B cell (primary cell): Measurements from ENCODE around the gene C1orf226. TPM values are rescaled to one million over a fixed set of nuclear protein-coding genes. Genes with fewer than 3 reads are reported as not detected.
"Not testable (repeated sequence)": the region's sequence is repeated elsewhere in the genome, so short reads cannot be mapped to it uniquely, and the experiment has no call there.

Experiments
- ATAC-seq: fragments of 200-7000 bp; cut with Tn5 transposase; one replicate; pipeline ENCODE4 v1.10.0; 2021; ENCODE audit warnings: low read depth, mild to moderate bottlenecking, moderate number of reproducible peaks, moderate library complexity
- CTCF ChIA-PET: fragments of 350-600 bp; sonication (Branson Sonifier 250); formaldehyde crosslinking; loops from one replicate; lab custom pipeline; 2021; ENCODE audit warnings: antibody characterized with exemption, inconsistent platforms; lab: Charles Lee
- POLR2A ChIA-PET: fragments of 350-600 bp; sonication (Branson Sonifier 250); formaldehyde crosslinking; loops from one replicate; lab custom pipeline; 2021; ENCODE audit warnings: antibody characterized with exemption; lab: Charles Lee
- DNase-seq: peaks from one replicate; pipeline ENCODE4 v3.0.0; 2013
- H2AFZ ChIP-seq: 2 replicates; pipeline ENCODE4 v1.6.1; 2012; ENCODE audit warnings: mild to moderate bottlenecking, low read depth, low read length; ENCODE audit not compliant: insufficient read depth, poor library complexity, severe bottlenecking
- H3K27ac ChIP-seq, 2 donors: 1 replicate in 1 of 2; 2 replicates in 1 of 2; pipeline ENCODE4 v1.5.1; 2012 to 2013; ENCODE audit warnings: low read length in 2 of 2, mild to moderate bottlenecking in 2 of 2, moderate library complexity in 1 of 2
- H3K27me3 ChIP-seq, 4 experiments: fragments of 200-600 bp in 1 of 4; sonication (generic) in 1 of 4; replicated peaks in 1 of 4; 1 replicate in 2 of 4; 2 replicates in 2 of 4; pipeline versions ENCODE4 v1.6.1 to v1.7.0; 2013 to 2016; ENCODE audit warnings: low read length in 3 of 4, mild to moderate bottlenecking in 2 of 4, mixed read lengths in 1 of 4, moderate library complexity in 1 of 4; ENCODE audit not compliant: insufficient read depth in 4 of 4, control insufficient read depth in 3 of 4; ENCODE audit errors: control extremely low read depth in 1 of 4
- H3K36me3 ChIP-seq, 2 experiments: replicated peaks in 1 of 2; 1 replicate in 1 of 2; 2 replicates in 1 of 2; pipeline versions ENCODE4 v1.6.1 to v1.7.1; 2013; ENCODE audit warnings: low read length in 1 of 2; ENCODE audit not compliant: insufficient read depth in 2 of 2, control insufficient read depth in 1 of 2; ENCODE audit errors: control extremely low read depth in 1 of 2, extremely low read depth in 1 of 2
- H3K4me1 ChIP-seq, 2 donors: fragments of 200-600 bp in 1 of 2; sonication (generic) in 1 of 2; 1 replicate in 1 of 2; 2 replicates in 1 of 2; pipeline versions ENCODE4 v1.5.1 to v1.6.1; 2013 to 2017; ENCODE audit warnings: low read length in 2 of 2; ENCODE audit not compliant: control insufficient read depth in 2 of 2, insufficient read depth in 2 of 2
- H3K4me2 ChIP-seq: replicated peaks from 2 replicates; pipeline ENCODE3; 2012; ENCODE audit warnings: mild to moderate bottlenecking, low read depth, low read length; ENCODE audit not compliant: poor library complexity, severe bottlenecking
- H3K4me3 ChIP-seq, 5 experiments: fragments of 200-600 bp in 1 of 5; sonication (generic) in 1 of 5; 1 replicate in 3 of 5; 2 replicates in 2 of 5; pipeline versions ENCODE4 v1.5.1 to v1.7.0; 2011 to 2016; ENCODE audit warnings: low read length in 4 of 5, mild to moderate bottlenecking in 4 of 5, low read depth in 2 of 5, control low read depth in 1 of 5, moderate library complexity in 1 of 5; ENCODE audit not compliant: insufficient read depth in 1 of 5; ENCODE audit errors: control extremely low read depth in 1 of 5, extremely low read depth in 1 of 5
- H3K79me2 ChIP-seq: fragments of 200-600 bp; sonication (generic); one replicate; pipeline ENCODE4 v1.6.0; 2016; ENCODE audit warnings: low read length; ENCODE audit not compliant: control insufficient read depth, insufficient read depth
- H3K9ac ChIP-seq: fragments of 200-600 bp; sonication (generic); 2 replicates; pipeline ENCODE4 v1.6.1; 2017; ENCODE audit warnings: mild to moderate bottlenecking, low read length, moderate library complexity
- H3K9me3 ChIP-seq, 3 donors: one replicate each; pipeline versions ENCODE4 v1.6.1 to v1.7.1; 2013; ENCODE audit warnings: low read length in 2 of 3; ENCODE audit not compliant: control insufficient read depth in 2 of 3, insufficient read depth in 1 of 3; ENCODE audit errors: control extremely low read depth in 1 of 3
- H4K20me1 ChIP-seq: 2 replicates; pipeline ENCODE4 v1.6.0; 2012; ENCODE audit warnings: mild to moderate bottlenecking, low read length; ENCODE audit not compliant: insufficient read depth, control insufficient read depth, poor library complexity, severe bottlenecking
- H3K27ac Mint-ChIP-seq: one replicate; pipeline ENCODE4 v1.8.0; 2021; ENCODE audit warnings: mixed read lengths
- H3K27me3 Mint-ChIP-seq: one replicate; pipeline ENCODE4 v1.8.0; 2021; ENCODE audit warnings: mixed read lengths
- H3K4me1 Mint-ChIP-seq: one replicate; pipeline ENCODE4 v1.8.0; 2021; ENCODE audit warnings: mixed read lengths
- H3K4me3 Mint-ChIP-seq: one replicate; pipeline ENCODE4 v1.8.0; 2021; ENCODE audit warnings: mixed read lengths
- H3K9me3 Mint-ChIP-seq: one replicate; pipeline ENCODE4 v1.8.0; 2022; ENCODE audit warnings: mixed read lengths; ENCODE audit not compliant: insufficient read depth
- EZH2 ChIP-seq: IDR thresholded peaks from 2 replicates; pipeline ENCODE4 v1.6.1; 2012; ENCODE audit warnings: borderline replicate concordance, low read depth, mild to moderate bottlenecking, moderate library complexity, low read length; ENCODE audit not compliant: insufficient read depth, poor library complexity, severe bottlenecking
- WGBS: methylation state at CpG from one replicate; pipeline ENCODE4 v1.1.5; 2013; ENCODE audit warnings: missing lambda C conversion rate; ENCODE audit not compliant: insufficient coverage; 5-methylcytosine and 5-hydroxymethylcytosine counted together
- intact Hi-C: fragments of 100-400 bp; cut with micrococcal nuclease; formaldehyde crosslinking; loops from one replicate; pipeline ENCODE4 v1.10.0; 2022
- polyA plus RNA-seq: library from polyadenylated mRNA; depleted of rRNA; stranded (reverse); fragments of >200 nt; gene quantifications from 2 replicates; pipeline ENCODE4 v1.2.3, GENCODE V29; 2012
- total RNA-seq, 2 donors: library from RNA; stranded (reverse); fragments of 120-200 nt in 1 of 2; gene quantifications; 1 replicate in 1 of 2; 2 replicates in 1 of 2; pipeline versions ENCODE4 v1.2.3 to v1.2.4, GENCODE V29; 2013 to 2022
- TF ChIP-seq, protein P1 (sequence below): fragments of 200-600 bp; IDR thresholded peaks from one replicate; pipeline ENCODE4 v1.8.0; 2022; ENCODE audit warnings: antibody characterized with exemption, mild to moderate bottlenecking

The C1orf226 gene
- total and polyA plus RNA-seq, 2 donors (not counting 1 experiment from before 2014, with no cell fraction given): 0.01 to 0.10 TPM

GRCh38 chr1:162351246-162351842, 30.2 kb upstream of the C1orf226 start:
- no peaks in the 10 kb centered on the region for H4K20me1 ChIP-seq
- H3K4me2 ChIP-seq: no peak overlapping the region
- no peaks in the 10 kb centered on the region for H3K4me1 ChIP-seq
- H3K27ac Mint-ChIP-seq: no peak overlapping the region
- H3K4me1 Mint-ChIP-seq: no peaks in the 10 kb centered on the region
- peaks cover 0 to 2% (median 0%) of the 10 kb centered on the region in 4 experiments for H3K27me3 ChIP-seq
- no peak for ATAC-seq
- no peaks in the 10 kb centered on the region for H3K79me2 ChIP-seq
- H2AFZ ChIP-seq: no peak overlapping the region
- intact Hi-C loops: no loop called here
- H3K4me3 Mint-ChIP-seq: no peak overlapping the region
- H3K27ac ChIP-seq: no peak overlapping the region
- H3K4me3 ChIP-seq: no peak overlapping the region
- H3K9ac ChIP-seq: no peak overlapping the region
- H3K27me3 Mint-ChIP-seq: peaks cover 36% of the 10 kb centered on the region
- no peaks in the 10 kb centered on the region for H3K9me3 Mint-ChIP-seq
- ChIA-PET CTCF (interaction anchor here (0.6 kb wide), 1 partner anchor 41 kb away, joined by 4 read pairs; no protein-coding TSS in a partner anchor), POLR2A (no interaction called here)
- H3K9me3 ChIP-seq: no peaks in the 10 kb centered on the region
- no peaks in the 10 kb centered on the region for H3K36me3 ChIP-seq
- TF ChIP-seq EZH2: no peak
- TF ChIP-seq, protein P1, sequence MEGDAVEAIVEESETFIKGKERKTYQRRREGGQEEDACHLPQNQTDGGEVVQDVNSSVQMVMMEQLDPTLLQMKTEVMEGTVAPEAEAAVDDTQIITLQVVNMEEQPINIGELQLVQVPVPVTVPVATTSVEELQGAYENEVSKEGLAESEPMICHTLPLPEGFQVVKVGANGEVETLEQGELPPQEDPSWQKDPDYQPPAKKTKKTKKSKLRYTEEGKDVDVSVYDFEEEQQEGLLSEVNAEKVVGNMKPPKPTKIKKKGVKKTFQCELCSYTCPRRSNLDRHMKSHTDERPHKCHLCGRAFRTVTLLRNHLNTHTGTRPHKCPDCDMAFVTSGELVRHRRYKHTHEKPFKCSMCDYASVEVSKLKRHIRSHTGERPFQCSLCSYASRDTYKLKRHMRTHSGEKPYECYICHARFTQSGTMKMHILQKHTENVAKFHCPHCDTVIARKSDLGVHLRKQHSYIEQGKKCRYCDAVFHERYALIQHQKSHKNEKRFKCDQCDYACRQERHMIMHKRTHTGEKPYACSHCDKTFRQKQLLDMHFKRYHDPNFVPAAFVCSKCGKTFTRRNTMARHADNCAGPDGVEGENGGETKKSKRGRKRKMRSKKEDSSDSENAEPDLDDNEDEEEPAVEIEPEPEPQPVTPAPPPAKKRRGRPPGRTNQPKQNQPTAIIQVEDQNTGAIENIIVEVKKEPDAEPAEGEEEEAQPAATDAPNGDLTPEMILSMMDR: no peak
- 83% methylated on average over 6 of the region's 6 CpGs for WGBS
- no peak for DNase-seq

DNA sequence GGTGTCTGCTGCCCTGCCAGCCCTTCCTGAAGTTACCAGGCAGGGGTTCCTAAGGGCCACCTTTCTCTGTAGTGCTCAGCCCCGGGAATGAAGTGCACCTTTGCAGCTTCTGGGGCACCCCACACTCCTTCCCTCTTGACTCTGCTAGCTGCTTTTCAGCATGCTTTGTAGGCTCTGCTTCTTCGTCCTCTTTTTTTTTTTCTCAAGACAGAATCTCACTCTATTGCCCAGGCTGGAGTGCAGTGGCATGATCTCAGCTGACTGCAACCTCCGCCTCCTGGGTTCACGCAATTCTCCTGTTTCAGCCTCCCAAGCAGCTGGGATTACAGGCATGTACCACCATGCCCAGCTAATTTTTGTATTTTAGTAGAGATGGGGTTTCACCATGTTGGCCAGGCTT, 29.7 kb upstream of the C1orf226 start:
- H3K79me2 ChIP-seq, H3K4me1 Mint-ChIP-seq, H3K9me3 ChIP-seq, H3K9me3 Mint-ChIP-seq, H4K20me1 ChIP-seq, H3K27me3 ChIP-seq, POLR2A ChIA-PET, H3K4me1 ChIP-seq, intact Hi-C loops, H3K9ac ChIP-seq, H3K27ac ChIP-seq, H3K4me3 Mint-ChIP-seq, H3K27ac Mint-ChIP-seq, H3K36me3 ChIP-seq, ATAC-seq, H3K4me3 ChIP-seq, DNase-seq, H2AFZ ChIP-seq, H3K4me2 ChIP-seq: not testable (repeated sequence)
- peaks cover 32% of the 10 kb centered on the region for H3K27me3 Mint-ChIP-seq
- 44% methylated on average over 1 of the region's 4 CpGs for WGBS
- CTCF ChIA-PET: interaction anchor here (0.6 kb wide), 1 partner anchor 40 kb away, joined by 4 read pairs; no protein-coding TSS in a partner anchor
